Left kidney (tissue), 8 donors: ENCODE results near the gene OSGEPL1. TPM values are rescaled to one million over a fixed set of nuclear protein-coding genes. Genes with fewer than 3 reads are reported as not detected.
"Not testable (repeated sequence)": the region's sequence is repeated elsewhere in the genome, so short reads cannot be mapped to it uniquely, and the experiment has no call there.

Source experiments
- DNase-seq: peaks from one replicate; pipeline ENCODE4 v3.0.0-alpha.2; 2013
- long read RNA-seq, 8 donors: transcript quantifications; one replicate each; lab custom pipeline, GENCODE V29; 2026
- polyA plus RNA-seq: library from polyadenylated mRNA; unstranded; fragments of 120-200 nt; gene quantifications from one replicate; pipeline ENCODE4 v1.2.1, GENCODE V29; 2013; ENCODE audit not compliant: insufficient read length

Gene OSGEPL1
- 28.5 TPM for polyA plus RNA-seq
- long read RNA-seq, donor 1, partial matches to known transcripts, result 9 of 13 reads
- long read RNA-seq, donor 1, other reads (novel, unspliced or antisense), result 0 of 13 reads
- long read RNA-seq, donor 2, partial matches to known transcripts, result 13 of 14 reads
- long read RNA-seq, donor 2, other reads (novel, unspliced or antisense), result 0 of 14 reads
- long read RNA-seq, donor 3, partial matches to known transcripts, result 19 of 20 reads
- long read RNA-seq, donor 3, other reads (novel, unspliced or antisense), result 0 of 20 reads
- long read RNA-seq, donor 4, partial matches to known transcripts, result 0 of 1 reads
- long read RNA-seq, donor 4, other reads (novel, unspliced or antisense), result 0 of 1 reads
- long read RNA-seq, donor 5, partial matches to known transcripts, result 0 of 7 reads
- long read RNA-seq, donor 5, other reads (novel, unspliced or antisense), result 5 of 7 reads
- long read RNA-seq, donor 6, partial matches to known transcripts, result 0 of 3 reads
- long read RNA-seq, donor 6, other reads (novel, unspliced or antisense), result 0 of 3 reads
- long read RNA-seq, donor 7, partial matches to known transcripts, result 0 of 1 reads
- long read RNA-seq, donor 7, other reads (novel, unspliced or antisense), result 0 of 1 reads
- long read RNA-seq, donor 8, partial matches to known transcripts, result 0 of 1 reads
- long read RNA-seq, donor 8, other reads (novel, unspliced or antisense), result 0 of 1 reads

- DNase-seq, result peak; percentile 94
Observed at GRCh38 chr2:189762551-189763298, at the start of gene OSGEPL1. TSS of gene OSGEPL1 (minus strand) at chr2:189762792. CDS start at chr2:189761640, 1,152 bp downstream.

- no peak for DNase-seq
Observed at GRCh38 chr2:189803431-189803830, 40.8 kb upstream of the OSGEPL1 start.

- no peak for DNase-seq
Observed at GRCh38 chr2:189802396-189802912, 39.9 kb upstream of the OSGEPL1 start.

GRCh38 chr2:189799531-189799930 is 36.9 kb upstream of the OSGEPL1 start:
- no peak for DNase-seq

- DNase-seq, result no peak
Observed at GRCh38 chr2:189799030-189799331, 36.4 kb upstream of the OSGEPL1 start.

GRCh38 chr2:189798312-189799029 is 35.9 kb upstream of the OSGEPL1 start:
- DNase-seq, result no peak

- DNase-seq, result no peak
Observed at GRCh38 chr2:189797902-189798301, 35.3 kb upstream of the OSGEPL1 start.

- no peak for DNase-seq
Observed at GRCh38 chr2:189794310-189794709, 31.7 kb upstream of the OSGEPL1 start.

- DNase-seq, result no peak
Observed at GRCh38 chr2:189791338-189792042, 28.9 kb upstream of the OSGEPL1 start.

GRCh38 chr2:189783927-189784867 is 21.6 kb upstream of the OSGEPL1 start, which contains the start of the genes ORMDL1 and PMS1:
TSS of gene ORMDL1 (minus strand) at chr2:189784339. CDS start at chr2:189782595, 1,744 bp downstream.
TSS of gene PMS1 (plus strand) at chr2:189784450. CDS start at chr2:189791810, 7,360 bp downstream.
- DNase-seq, result peak; percentile 93

GRCh38 chr2:189783451-189783926 is 20.9 kb upstream of the OSGEPL1 start:
- DNase-seq, result peak; percentile 36

GRCh38 chr2:189782221-189782671 is 19.7 kb upstream of the OSGEPL1 start:
- DNase-seq, result no peak

GRCh38 chr2:189772212-189772611 is 9.6 kb upstream of the OSGEPL1 start:
- DNase-seq, result no peak

- DNase-seq, result no peak
Observed at GRCh38 chr2:189770590-189771322, 8.2 kb upstream of the OSGEPL1 start.

- no peak for DNase-seq
Observed at GRCh38 chr2:189763908-189764661, 1.5 kb upstream of the OSGEPL1 start.

- DNase-seq, result no peak
Observed at GRCh38 chr2:189762229-189762550, 402 bp downstream of the OSGEPL1 start.

GRCh38 chr2:189760154-189760553 is 2.4 kb downstream of the OSGEPL1 start:
- not testable (repeated sequence) for DNase-seq

GRCh38 chr2:189756311-189756952 is 6.2 kb downstream of the OSGEPL1 start:
- DNase-seq, result no peak
